ENCODE data around the gene GAS7.
"Not testable (repeated sequence)": the region's sequence is repeated elsewhere in the genome, so short reads cannot be mapped to it uniquely, and the experiment has no call there.

The GAS7 gene

DNA sequence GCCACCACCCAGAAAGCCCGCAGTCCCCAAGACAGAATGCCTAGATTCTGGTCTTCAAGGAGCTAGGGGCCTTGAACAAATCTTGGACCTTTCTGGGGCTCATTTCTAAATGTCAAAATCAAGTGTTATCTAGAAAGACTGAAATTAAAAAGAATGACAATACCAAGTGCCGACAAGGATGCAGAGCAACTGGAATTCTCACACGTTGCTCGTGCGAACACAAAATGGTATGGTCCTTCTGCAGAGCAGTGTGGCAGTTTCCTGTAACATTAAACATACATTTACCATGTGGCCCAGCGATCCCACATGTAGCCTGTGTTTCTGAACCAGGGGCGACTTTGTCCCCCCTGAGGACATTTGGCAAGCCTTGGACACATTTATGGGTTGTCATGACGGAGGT, 137.9 kb downstream of the GAS7 start:
- Histone ChIP-seq H2BK5ac (ENCODE audit: low read length) (no peak overlapping the region), H2BK15ac (replicated peaks; ENCODE audit: low read depth) (no peak overlapping the region), H3K79me1 (ENCODE audit: low read length) (no peaks in the 10 kb centered on the region), H3K4me3 (ENCODE audit: low read length) (no peak overlapping the region), H4K8ac (ENCODE audit: low read depth, low read length) (no peak overlapping the region), H3K4me2 (ENCODE audit: low read length) (no peak overlapping the region), H3K36me3 (ENCODE audit: control insufficient read depth, insufficient read depth, low read length) (no peaks in the 10 kb centered on the region), H3K9ac (ENCODE audit: low read length) (no peak overlapping the region), H3K4me1 (ENCODE audit: control insufficient read depth, low read depth, low read length) (no peaks in the 10 kb centered on the region), H3K56ac (ENCODE audit: low read length) (no peak overlapping the region), H2BK120ac (ENCODE audit: low read depth, low read length) (no peak overlapping the region), H3K79me2 (ENCODE audit: control insufficient read depth, insufficient read depth, low read length) (no peaks in the 10 kb centered on the region), H3K23ac (ENCODE audit: low read length) (no peak overlapping the region), H2AK5ac (ENCODE audit: low read length) (no peak overlapping the region), H3K18ac (ENCODE audit: low read length) (no peak overlapping the region), H4K5ac (ENCODE audit: low read length) (no peak overlapping the region), H3K4ac (ENCODE audit: low read depth, low read length) (no peak overlapping the region), H3K27me3 (ENCODE audit: insufficient read depth, low read length, poor library complexity) (no peaks in the 10 kb centered on the region), H3K27ac (ENCODE audit: low read depth, low read length) (no peak overlapping the region)
- no CpG with 5 or more reads among the region's 8 CpGs for WGBS (ENCODE audit: extremely low coverage, insufficient coverage, low lambda C conversion rate)
- DNase-seq, result no peak

- Histone ChIP-seq H3K27ac (ENCODE audit: low read depth, low read length) (no peak overlapping the region), H3K79me2 (ENCODE audit: control insufficient read depth, insufficient read depth, low read length) (no peaks in the 10 kb centered on the region), H2BK5ac (ENCODE audit: low read length) (no peak overlapping the region), H4K8ac (ENCODE audit: low read depth, low read length) (no peak overlapping the region), H3K4me1 (ENCODE audit: control insufficient read depth, low read depth, low read length) (no peaks in the 10 kb centered on the region), H3K79me1 (ENCODE audit: low read length) (no peaks in the 10 kb centered on the region), H2BK15ac (replicated peaks; ENCODE audit: low read depth) (no peak overlapping the region), H3K36me3 (ENCODE audit: control insufficient read depth, insufficient read depth, low read length) (no peaks in the 10 kb centered on the region), H3K18ac (ENCODE audit: low read length) (no peak overlapping the region), H3K4me3 (ENCODE audit: low read length) (no peak overlapping the region), H3K4me2 (ENCODE audit: low read length) (no peak overlapping the region), H3K56ac (ENCODE audit: low read length) (no peak overlapping the region), H2AK5ac (ENCODE audit: low read length) (no peak overlapping the region), H2BK120ac (ENCODE audit: low read depth, low read length) (no peak overlapping the region), H4K5ac (ENCODE audit: low read length) (no peak overlapping the region), H3K27me3 (ENCODE audit: insufficient read depth, low read length, poor library complexity) (no peaks in the 10 kb centered on the region), H3K4ac (ENCODE audit: low read depth, low read length) (no peak overlapping the region), H3K9ac (ENCODE audit: low read length) (no peak overlapping the region), H3K23ac (ENCODE audit: low read length) (no peak overlapping the region)
- no CpG with 5 or more reads among the region's 11 CpGs for WGBS (ENCODE audit: extremely low coverage, insufficient coverage, low lambda C conversion rate)
- DNase-seq, result no peak
Observed at GRCh38 chr17:10059684-10060211, 138.7 kb downstream of the GAS7 start.

DNA sequence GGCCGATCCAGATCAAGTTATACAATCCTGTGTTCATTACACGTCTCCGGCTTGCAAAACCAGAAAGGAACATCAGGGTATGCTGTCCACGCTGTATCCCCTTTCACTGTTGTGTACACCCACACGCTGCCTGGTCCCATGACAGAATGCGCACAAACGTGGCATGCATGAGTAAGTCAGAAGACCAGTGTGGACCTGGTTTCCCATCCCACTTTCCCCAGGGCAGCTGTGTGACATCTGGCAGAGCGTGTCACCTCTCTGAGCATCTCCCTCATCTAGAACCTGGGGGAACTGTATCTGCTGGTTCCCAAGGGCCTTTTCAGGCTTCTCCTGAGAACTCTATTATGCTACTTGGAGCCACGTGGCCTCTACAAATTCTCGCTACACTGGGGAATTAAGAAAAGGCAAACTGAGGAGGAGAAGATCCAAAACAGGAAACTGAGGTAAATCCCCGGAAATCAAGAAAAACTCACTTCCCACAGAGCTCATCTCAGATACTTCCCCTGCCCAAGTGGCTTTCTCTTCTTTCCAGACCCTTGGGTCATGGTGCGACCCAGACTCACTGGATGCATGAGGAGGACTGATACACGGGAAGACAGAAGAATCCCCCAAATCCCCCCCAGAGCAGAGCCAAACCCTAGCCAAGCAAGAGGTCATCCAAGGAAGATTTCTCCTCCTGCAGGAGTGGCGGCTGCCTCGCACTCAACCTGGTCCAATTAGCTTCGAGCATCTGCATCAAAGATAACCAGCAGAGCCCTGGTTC, 139.3 kb downstream of the GAS7 start:
- Histone ChIP-seq H3K18ac (ENCODE audit: low read length) (no peak overlapping the region), H3K79me2 (ENCODE audit: control insufficient read depth, insufficient read depth, low read length) (no peaks in the 10 kb centered on the region), H3K4me3 (ENCODE audit: low read length) (no peak overlapping the region), H3K27me3 (ENCODE audit: insufficient read depth, low read length, poor library complexity) (no peaks in the 10 kb centered on the region), H3K79me1 (ENCODE audit: low read length) (no peaks in the 10 kb centered on the region), H3K56ac (ENCODE audit: low read length) (no peak overlapping the region), H2BK5ac (ENCODE audit: low read length) (no peak overlapping the region), H3K4ac (ENCODE audit: low read depth, low read length) (no peak overlapping the region), H3K4me1 (ENCODE audit: control insufficient read depth, low read depth, low read length) (no peaks in the 10 kb centered on the region), H2AK5ac (ENCODE audit: low read length) (no peak overlapping the region), H2BK120ac (ENCODE audit: low read depth, low read length) (no peak overlapping the region), H3K36me3 (ENCODE audit: control insufficient read depth, insufficient read depth, low read length) (no peaks in the 10 kb centered on the region), H3K9ac (ENCODE audit: low read length) (no peak overlapping the region), H4K8ac (ENCODE audit: low read depth, low read length) (no peak overlapping the region), H3K27ac (ENCODE audit: low read depth, low read length) (no peak overlapping the region), H2BK15ac (replicated peaks; ENCODE audit: low read depth) (no peak overlapping the region), H4K5ac (ENCODE audit: low read length) (no peak overlapping the region), H3K4me2 (ENCODE audit: low read length) (no peak overlapping the region), H3K23ac (ENCODE audit: low read length) (no peak overlapping the region)
- no CpG with 5 or more reads among the region's 16 CpGs for WGBS (ENCODE audit: extremely low coverage, insufficient coverage, low lambda C conversion rate)
- no peak for DNase-seq

GRCh38 chr17:10057466-10057865, 140.9 kb downstream of the GAS7 start:
- not testable (repeated sequence) for DNase-seq; H2BK15ac ChIP-seq (replicated peaks; ENCODE audit: low read depth); H3K4me2 ChIP-seq (ENCODE audit: low read length); H4K5ac ChIP-seq (ENCODE audit: low read length); H2AK5ac ChIP-seq (ENCODE audit: low read length); H3K56ac ChIP-seq (ENCODE audit: low read length); H3K23ac ChIP-seq (ENCODE audit: low read length); H3K27me3 ChIP-seq (ENCODE audit: insufficient read depth, low read length, poor library complexity); H3K27ac ChIP-seq (ENCODE audit: low read depth, low read length); H3K79me1 ChIP-seq (ENCODE audit: low read length); H3K36me3 ChIP-seq (ENCODE audit: control insufficient read depth, insufficient read depth, low read length); H2BK120ac ChIP-seq (ENCODE audit: low read depth, low read length); H3K4me3 ChIP-seq (ENCODE audit: low read length); H2BK5ac ChIP-seq (ENCODE audit: low read length); H3K18ac ChIP-seq (ENCODE audit: low read length); H3K79me2 ChIP-seq (ENCODE audit: control insufficient read depth, insufficient read depth, low read length); H3K4ac ChIP-seq (ENCODE audit: low read depth, low read length); H4K8ac ChIP-seq (ENCODE audit: low read depth, low read length); H3K4me1 ChIP-seq (ENCODE audit: control insufficient read depth, low read depth, low read length); H3K9ac ChIP-seq (ENCODE audit: low read length)
- WGBS (ENCODE audit: extremely low coverage, insufficient coverage, low lambda C conversion rate), result no CpG with 5 or more reads among the region's 25 CpGs

DNA sequence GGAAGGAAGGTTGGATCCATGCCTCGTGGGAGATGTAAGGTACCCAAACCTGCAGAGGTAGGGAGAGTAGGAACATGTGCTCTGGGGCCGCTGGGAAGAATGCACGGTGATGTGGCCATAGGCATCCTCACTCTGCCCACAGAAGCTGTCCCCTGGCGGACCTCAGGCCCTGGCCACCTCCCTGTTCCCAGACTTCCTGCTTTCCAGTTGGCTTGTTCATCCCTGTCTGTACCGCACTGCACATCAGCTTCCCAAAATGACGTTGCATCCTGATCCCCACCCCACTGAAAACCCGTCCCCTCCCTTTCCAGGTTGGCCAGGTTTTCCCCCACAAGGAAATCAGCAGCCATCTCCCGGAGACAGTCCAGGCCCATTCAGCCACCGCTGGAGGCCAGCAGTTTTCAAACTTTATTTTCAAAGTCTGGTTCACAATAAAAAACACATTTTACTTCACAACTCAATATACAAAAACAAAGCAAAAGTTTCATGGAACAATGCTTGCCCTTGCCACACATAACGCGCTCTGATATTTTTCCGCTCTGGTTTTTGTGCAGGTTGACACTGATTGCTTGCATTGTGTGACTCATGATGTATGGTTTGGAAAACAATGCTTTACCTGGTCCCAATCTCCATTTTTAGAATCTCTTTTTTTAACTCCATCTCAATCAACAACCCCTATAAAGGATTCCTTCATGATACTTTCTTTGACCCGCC, 143.0 kb downstream of the GAS7 start:
- peaks cover 8% of the 10 kb centered on the region for H3K4me1 ChIP-seq (ENCODE audit: control insufficient read depth, low read depth, low read length)
- no peaks in the 10 kb centered on the region for H3K79me1 ChIP-seq (ENCODE audit: low read length)
- H3K27ac ChIP-seq (ENCODE audit: low read depth, low read length), result no peak overlapping the region
- H3K9ac ChIP-seq (ENCODE audit: low read length), result no peak overlapping the region
- WGBS (ENCODE audit: extremely low coverage, insufficient coverage, low lambda C conversion rate), result no CpG with 5 or more reads among the region's 13 CpGs
- H3K23ac ChIP-seq (ENCODE audit: low read length), result no peak overlapping the region
- no peak overlapping the region for H3K56ac ChIP-seq (ENCODE audit: low read length)
- no peak overlapping the region for H2AK5ac ChIP-seq (ENCODE audit: low read length)
- no peak overlapping the region for H3K18ac ChIP-seq (ENCODE audit: low read length)
- H3K27me3 ChIP-seq (ENCODE audit: insufficient read depth, low read length, poor library complexity), result no peaks in the 10 kb centered on the region
- H3K36me3 ChIP-seq (ENCODE audit: control insufficient read depth, insufficient read depth, low read length), result no peaks in the 10 kb centered on the region
- DNase-seq, result no peak
- no peak overlapping the region for H2BK120ac ChIP-seq (ENCODE audit: low read depth, low read length)
- H4K8ac ChIP-seq (ENCODE audit: low read depth, low read length), result no peak overlapping the region
- H2BK5ac ChIP-seq (ENCODE audit: low read length), result no peak overlapping the region
- no peaks in the 10 kb centered on the region for H3K79me2 ChIP-seq (ENCODE audit: control insufficient read depth, insufficient read depth, low read length)
- no peak overlapping the region for H3K4me3 ChIP-seq (ENCODE audit: low read length)
- no peak overlapping the region for H2BK15ac ChIP-seq (replicated peaks; ENCODE audit: low read depth)
- no peak overlapping the region for H3K4ac ChIP-seq (ENCODE audit: low read depth, low read length)
- no peak overlapping the region for H3K4me2 ChIP-seq (ENCODE audit: low read length)
- no peak overlapping the region for H4K5ac ChIP-seq (ENCODE audit: low read length)

Data from mesendoderm (in vitro differentiated cells).